HL-60 (cell line): ENCODE measurements around the gene CYP2C19.

Source experiments
- POLR2AphosphoS5 ChIP-seq: IDR thresholded peaks from 2 replicates; pipeline ENCODE4 v1.6.1; 2012; ENCODE audit warnings: low read depth
- TF ChIP-seq, protein P1 (sequence below): IDR thresholded peaks from one replicate; pipeline ENCODE4 v1.5.1; 2011; ENCODE audit warnings: low read length, control low read depth, inconsistent platforms; ENCODE audit not compliant: insufficient read depth
- TF ChIP-seq, protein P2 (sequence below): IDR thresholded peaks from 2 replicates; pipeline ENCODE4 v1.6.1; 2012; ENCODE audit warnings: low read depth; ENCODE audit not compliant: insufficient replicate concordance

DNA sequence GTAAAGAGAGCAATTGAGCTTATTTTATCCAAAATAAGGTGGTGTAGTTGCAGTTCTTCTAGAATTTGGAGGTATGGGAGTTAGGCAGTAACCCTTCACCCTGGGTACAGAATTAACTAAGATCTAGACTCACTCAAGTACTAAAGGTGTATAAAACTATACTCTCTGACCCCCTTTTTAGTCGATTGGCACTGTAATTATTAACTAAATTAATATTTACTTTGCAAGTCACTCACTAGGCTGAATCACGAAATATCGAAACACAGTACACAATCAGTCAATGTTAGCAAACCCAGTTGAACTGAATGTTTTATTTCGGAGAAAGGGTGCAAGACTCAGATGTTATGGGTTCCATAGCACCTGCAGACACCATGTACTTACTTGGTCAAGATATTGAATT, 14.6 kb upstream of the CYP2C19 start:
- TF ChIP-seq POLR2AphosphoS5 = no peak
- TF ChIP-seq, protein P1, sequence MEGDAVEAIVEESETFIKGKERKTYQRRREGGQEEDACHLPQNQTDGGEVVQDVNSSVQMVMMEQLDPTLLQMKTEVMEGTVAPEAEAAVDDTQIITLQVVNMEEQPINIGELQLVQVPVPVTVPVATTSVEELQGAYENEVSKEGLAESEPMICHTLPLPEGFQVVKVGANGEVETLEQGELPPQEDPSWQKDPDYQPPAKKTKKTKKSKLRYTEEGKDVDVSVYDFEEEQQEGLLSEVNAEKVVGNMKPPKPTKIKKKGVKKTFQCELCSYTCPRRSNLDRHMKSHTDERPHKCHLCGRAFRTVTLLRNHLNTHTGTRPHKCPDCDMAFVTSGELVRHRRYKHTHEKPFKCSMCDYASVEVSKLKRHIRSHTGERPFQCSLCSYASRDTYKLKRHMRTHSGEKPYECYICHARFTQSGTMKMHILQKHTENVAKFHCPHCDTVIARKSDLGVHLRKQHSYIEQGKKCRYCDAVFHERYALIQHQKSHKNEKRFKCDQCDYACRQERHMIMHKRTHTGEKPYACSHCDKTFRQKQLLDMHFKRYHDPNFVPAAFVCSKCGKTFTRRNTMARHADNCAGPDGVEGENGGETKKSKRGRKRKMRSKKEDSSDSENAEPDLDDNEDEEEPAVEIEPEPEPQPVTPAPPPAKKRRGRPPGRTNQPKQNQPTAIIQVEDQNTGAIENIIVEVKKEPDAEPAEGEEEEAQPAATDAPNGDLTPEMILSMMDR = no peak
- TF ChIP-seq, protein P2, sequence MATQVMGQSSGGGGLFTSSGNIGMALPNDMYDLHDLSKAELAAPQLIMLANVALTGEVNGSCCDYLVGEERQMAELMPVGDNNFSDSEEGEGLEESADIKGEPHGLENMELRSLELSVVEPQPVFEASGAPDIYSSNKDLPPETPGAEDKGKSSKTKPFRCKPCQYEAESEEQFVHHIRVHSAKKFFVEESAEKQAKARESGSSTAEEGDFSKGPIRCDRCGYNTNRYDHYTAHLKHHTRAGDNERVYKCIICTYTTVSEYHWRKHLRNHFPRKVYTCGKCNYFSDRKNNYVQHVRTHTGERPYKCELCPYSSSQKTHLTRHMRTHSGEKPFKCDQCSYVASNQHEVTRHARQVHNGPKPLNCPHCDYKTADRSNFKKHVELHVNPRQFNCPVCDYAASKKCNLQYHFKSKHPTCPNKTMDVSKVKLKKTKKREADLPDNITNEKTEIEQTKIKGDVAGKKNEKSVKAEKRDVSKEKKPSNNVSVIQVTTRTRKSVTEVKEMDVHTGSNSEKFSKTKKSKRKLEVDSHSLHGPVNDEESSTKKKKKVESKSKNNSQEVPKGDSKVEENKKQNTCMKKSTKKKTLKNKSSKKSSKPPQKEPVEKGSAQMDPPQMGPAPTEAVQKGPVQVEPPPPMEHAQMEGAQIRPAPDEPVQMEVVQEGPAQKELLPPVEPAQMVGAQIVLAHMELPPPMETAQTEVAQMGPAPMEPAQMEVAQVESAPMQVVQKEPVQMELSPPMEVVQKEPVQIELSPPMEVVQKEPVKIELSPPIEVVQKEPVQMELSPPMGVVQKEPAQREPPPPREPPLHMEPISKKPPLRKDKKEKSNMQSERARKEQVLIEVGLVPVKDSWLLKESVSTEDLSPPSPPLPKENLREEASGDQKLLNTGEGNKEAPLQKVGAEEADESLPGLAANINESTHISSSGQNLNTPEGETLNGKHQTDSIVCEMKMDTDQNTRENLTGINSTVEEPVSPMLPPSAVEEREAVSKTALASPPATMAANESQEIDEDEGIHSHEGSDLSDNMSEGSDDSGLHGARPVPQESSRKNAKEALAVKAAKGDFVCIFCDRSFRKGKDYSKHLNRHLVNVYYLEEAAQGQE = no peak
